Smooth muscle cell (in vitro differentiated cells): ENCODE measurements around the gene DRD4. TPM values are rescaled to one million over a fixed set of nuclear protein-coding genes. Genes with fewer than 3 reads are reported as not detected.
A peak's percentile ranks its signal among the peaks of the same experiment; 100 is the strongest.

ENCODE experiments used
- DNase-seq: peaks from one replicate; lab custom pipeline; 2025; ENCODE audit not compliant: unreplicated experiment; lab: John Stamatoyannopoulos, UW
- H2AFZ ChIP-seq: fragments of 200-600 bp; sonication (generic); 2 replicates; pipeline ENCODE4 v1.6.0; 2016; ENCODE audit warnings: antibody characterized with exemption, low read depth, mild to moderate bottlenecking
- H3F3A ChIP-seq: fragments of 200-600 bp; sonication (generic); 2 replicates; pipeline ENCODE4 v1.6.0; 2017; ENCODE audit warnings: antibody characterized with exemption, low read depth
- H3K27ac ChIP-seq: fragments of 200-600 bp; sonication (generic); 2 replicates; pipeline ENCODE4 v1.5.1; 2016; ENCODE audit warnings: low read depth, mild to moderate bottlenecking
- H3K27me3 ChIP-seq: fragments of 200-600 bp; sonication (generic); 2 replicates; pipeline ENCODE4 v1.6.1; 2016; ENCODE audit warnings: low read depth, mild to moderate bottlenecking
- H3K36me3 ChIP-seq: fragments of 200-600 bp; sonication (generic); 2 replicates; pipeline ENCODE4 v1.5.1; 2016; ENCODE audit warnings: low read depth
- H3K4me1 ChIP-seq: fragments of 200-600 bp; sonication (generic); 2 replicates; pipeline ENCODE4 v1.5.1; 2016; ENCODE audit warnings: low read depth
- H3K4me2 ChIP-seq: fragments of 200-600 bp; sonication (generic); 2 replicates; pipeline ENCODE4 v1.6.0; 2016; ENCODE audit warnings: mild to moderate bottlenecking
- H3K4me3 ChIP-seq: fragments of 200-600 bp; sonication (generic); 2 replicates; pipeline ENCODE4 v1.5.1; 2016; ENCODE audit warnings: mild to moderate bottlenecking
- H3K79me2 ChIP-seq: fragments of 200-600 bp; sonication (generic); 2 replicates; pipeline ENCODE4 v1.6.0; 2016; ENCODE audit warnings: low read depth, mild to moderate bottlenecking
- H3K9ac ChIP-seq: fragments of 200-600 bp; sonication (generic); 2 replicates; pipeline ENCODE4 v1.6.0; 2016; ENCODE audit warnings: low read depth
- H3K9me3 ChIP-seq: fragments of 200-600 bp; sonication (generic); replicated peaks from 2 replicates; pipeline ENCODE4 v1.5.1; 2016; ENCODE audit warnings: low read depth
- H4K20me1 ChIP-seq: fragments of 200-600 bp; sonication (generic); 2 replicates; pipeline ENCODE4 v1.6.0; 2016; ENCODE audit warnings: low read depth
- WGBS: methylation state at CpG from one replicate; pipeline ENCODE4 v1.1.7; 2016; ENCODE audit warnings: low lambda C conversion rate; 5-methylcytosine and 5-hydroxymethylcytosine counted together
- polyA plus RNA-seq: library from polyadenylated mRNA; unstranded; fragments of >200 nt; fragmentation: Nextera tagmentation; extraction: Ambion mirVana; gene quantifications from 2 replicates; pipeline ENCODE4 v1.2.1, GENCODE V29; 2016
- total RNA-seq: library from RNA; depleted of rRNA; stranded (reverse); fragments of >200 nt; gene quantifications from 2 replicates; pipeline ENCODE4 v1.2.3, GENCODE V29; 2014
- TF ChIP-seq, protein P1 (sequence below): fragments of 200-600 bp; sonication (generic); IDR thresholded peaks from 2 replicates; pipeline ENCODE4 v1.5.1; 2017; ENCODE audit warnings: borderline replicate concordance, mild to moderate bottlenecking, antibody characterized with exemption; ENCODE audit not compliant: insufficient read depth, poor library complexity, severe bottlenecking

DRD4 gene
- total and polyA plus RNA-seq, 2 experiments from 2014 or later = 2.7 TPM; not detected in 1

GRCh38 chr11:662689-663274 lies 25.7 kb downstream of the DRD4 start:
- Histone ChIP-seq H3K4me3 (no peak overlapping the region), H3K4me2 (no peak overlapping the region), H2AFZ (no peak overlapping the region), H3K27ac (no peak overlapping the region), H3K4me1 (no peaks in the 10 kb centered on the region), H3K79me2 (no peaks in the 10 kb centered on the region), H3F3A (no peaks in the 10 kb centered on the region), H3K36me3 (no peaks in the 10 kb centered on the region), H3K27me3 (no peaks in the 10 kb centered on the region), H3K9me3 (no peaks in the 10 kb centered on the region), H3K9ac (no peak overlapping the region), H4K20me1 (peaks cover 57% of the 10 kb centered on the region)
- DNase-seq = no peak
- TF ChIP-seq, protein P1, sequence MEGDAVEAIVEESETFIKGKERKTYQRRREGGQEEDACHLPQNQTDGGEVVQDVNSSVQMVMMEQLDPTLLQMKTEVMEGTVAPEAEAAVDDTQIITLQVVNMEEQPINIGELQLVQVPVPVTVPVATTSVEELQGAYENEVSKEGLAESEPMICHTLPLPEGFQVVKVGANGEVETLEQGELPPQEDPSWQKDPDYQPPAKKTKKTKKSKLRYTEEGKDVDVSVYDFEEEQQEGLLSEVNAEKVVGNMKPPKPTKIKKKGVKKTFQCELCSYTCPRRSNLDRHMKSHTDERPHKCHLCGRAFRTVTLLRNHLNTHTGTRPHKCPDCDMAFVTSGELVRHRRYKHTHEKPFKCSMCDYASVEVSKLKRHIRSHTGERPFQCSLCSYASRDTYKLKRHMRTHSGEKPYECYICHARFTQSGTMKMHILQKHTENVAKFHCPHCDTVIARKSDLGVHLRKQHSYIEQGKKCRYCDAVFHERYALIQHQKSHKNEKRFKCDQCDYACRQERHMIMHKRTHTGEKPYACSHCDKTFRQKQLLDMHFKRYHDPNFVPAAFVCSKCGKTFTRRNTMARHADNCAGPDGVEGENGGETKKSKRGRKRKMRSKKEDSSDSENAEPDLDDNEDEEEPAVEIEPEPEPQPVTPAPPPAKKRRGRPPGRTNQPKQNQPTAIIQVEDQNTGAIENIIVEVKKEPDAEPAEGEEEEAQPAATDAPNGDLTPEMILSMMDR = peak; percentile 58
- 81% methylated on average over 15 of the region's 15 CpGs for WGBS

DNA sequence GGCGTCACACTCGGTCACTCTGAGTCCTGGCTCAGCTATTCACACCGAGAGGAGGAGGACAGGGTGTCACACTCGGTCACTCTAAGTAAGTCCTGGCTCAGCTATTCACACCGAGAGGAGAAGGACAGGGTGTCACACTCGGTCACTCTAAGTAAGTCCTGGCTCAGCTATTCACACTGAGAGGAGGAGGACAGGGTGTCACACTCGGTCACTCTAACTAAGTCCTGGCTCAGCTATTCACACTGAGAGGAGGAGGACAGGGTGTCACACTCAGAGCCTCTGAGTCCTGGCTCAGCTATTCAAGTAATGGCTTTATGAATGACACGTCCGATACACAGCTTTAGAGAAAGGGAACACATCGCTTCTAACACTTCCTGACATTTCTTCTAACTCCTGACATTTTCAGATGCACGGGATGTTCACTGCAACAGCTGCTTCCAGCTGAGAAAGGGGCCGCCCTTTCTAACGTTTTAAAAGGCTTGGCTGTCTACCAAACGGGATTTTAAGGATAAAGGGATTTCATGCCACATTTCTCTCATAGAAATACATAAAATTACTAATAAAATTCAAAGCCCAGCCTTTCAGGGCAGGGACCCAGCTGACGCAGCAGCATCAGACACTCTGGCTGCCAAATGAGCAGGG lies 28.1 kb downstream of the DRD4 start:
- TF ChIP-seq, protein P1 = no peak
- no peak overlapping the region for H3K9ac ChIP-seq
- no peak overlapping the region for H3K4me3 ChIP-seq
- no peaks in the 10 kb centered on the region for H3F3A ChIP-seq
- H2AFZ ChIP-seq = no peak overlapping the region
- peaks cover 50% of the 10 kb centered on the region for H4K20me1 ChIP-seq
- no peak overlapping the region for H3K27ac ChIP-seq
- H3K4me1 ChIP-seq = no peaks in the 10 kb centered on the region
- H3K79me2 ChIP-seq = no peaks in the 10 kb centered on the region
- no peak for DNase-seq
- H3K36me3 ChIP-seq = no peaks in the 10 kb centered on the region
- H3K27me3 ChIP-seq = no peaks in the 10 kb centered on the region
- 75% methylated on average over 14 of the region's 15 CpGs for whole genome bisulfite sequencing
- no peaks in the 10 kb centered on the region for H3K9me3 ChIP-seq
- H3K4me2 ChIP-seq = peak overlapping the region; percentile 18

DNA sequence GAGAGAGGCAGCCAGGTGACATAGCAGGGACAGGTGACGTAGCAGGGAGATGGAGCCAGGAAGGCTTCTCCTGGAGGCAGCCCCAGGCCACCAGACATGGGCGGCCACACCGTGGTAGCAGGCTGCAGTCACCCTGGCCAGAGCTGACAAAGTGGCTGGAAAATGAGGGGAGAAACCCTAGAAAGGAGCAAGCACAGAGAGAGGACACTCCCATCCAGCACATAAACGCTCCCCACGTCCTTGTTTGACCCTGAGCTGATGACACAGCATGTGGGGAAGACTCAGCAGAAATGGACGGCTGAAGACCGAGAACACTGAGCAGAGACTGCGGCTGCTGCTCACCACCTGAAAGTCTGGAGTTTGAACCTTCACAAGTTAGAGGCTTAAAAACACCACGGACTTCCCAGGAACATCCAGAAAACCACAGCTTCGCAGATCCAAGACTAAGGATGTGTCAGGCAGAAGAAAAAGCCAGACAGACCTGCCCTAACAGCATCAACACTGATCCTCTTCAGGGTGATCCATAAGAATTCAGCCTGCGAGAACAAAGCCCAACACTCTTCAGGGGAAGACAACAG lies 28.7 kb downstream of the DRD4 start:
- Histone ChIP-seq H3K27me3 (no peaks in the 10 kb centered on the region), H3F3A (no peaks in the 10 kb centered on the region), H3K4me3 (no peak overlapping the region), H2AFZ (no peak overlapping the region), H3K4me1 (no peaks in the 10 kb centered on the region), H3K79me2 (no peaks in the 10 kb centered on the region), H3K27ac (no peak overlapping the region), H3K9ac (no peak overlapping the region), H3K9me3 (no peaks in the 10 kb centered on the region), H4K20me1 (peaks cover 47% of the 10 kb centered on the region), H3K36me3 (no peaks in the 10 kb centered on the region), H3K4me2 (peak overlapping the region; percentile 18)
- TF ChIP-seq, protein P1 = no peak
- 65% methylated on average over 11 of the region's 11 CpGs for WGBS
- no peak for DNase-seq

- Histone ChIP-seq H3K4me1 (no peaks in the 10 kb centered on the region), H2AFZ (no peak overlapping the region), H3K9me3 (no peaks in the 10 kb centered on the region), H4K20me1 (peaks cover 12% of the 10 kb centered on the region), H3K9ac (no peak overlapping the region), H3K4me3 (no peak overlapping the region), H3F3A (no peaks in the 10 kb centered on the region), H3K4me2 (no peak overlapping the region), H3K36me3 (no peaks in the 10 kb centered on the region), H3K27ac (no peak overlapping the region), H3K27me3 (no peaks in the 10 kb centered on the region), H3K79me2 (no peaks in the 10 kb centered on the region)
- no peak for DNase-seq
- TF ChIP-seq, protein P1 = no peak
- over 99% methylated on average over 8 of the region's 8 CpGs for WGBS
Measured at GRCh38 chr11:673866-674265, 36.8 kb downstream of the DRD4 start.
